Breast epithelium (tissue), 4 donors: ENCODE measurements around the gene TYMS. TPM values are rescaled to one million over a fixed set of nuclear protein-coding genes. Genes with fewer than 3 reads are reported as not detected.

Experiments
- DNase-seq, 2 donors: peaks; one replicate each; pipeline ENCODE4 v3.0.0-alpha.2; 2019; ENCODE audit warnings: low spot score in 2 of 2
- H3K27ac ChIP-seq, 2 donors: fragments of 200-600 bp; sonication (generic) in 1 of 2; one replicate each; pipeline ENCODE4 v1.5.1; 2016 to 2019; ENCODE audit warnings: mild to moderate bottlenecking in 1 of 2
- H3K27me3 ChIP-seq, 2 donors: fragments of 200-600 bp; sonication (generic) in 1 of 2; one replicate each; pipeline versions ENCODE4 v1.5.1 to v1.6.0; 2017 to 2019; ENCODE audit warnings: control low read depth in 1 of 2, mild to moderate bottlenecking in 1 of 2
- H3K36me3 ChIP-seq: fragments of 200-600 bp; one replicate; pipeline ENCODE4 v1.5.1; 2019
- H3K4me1 ChIP-seq, 2 donors: fragments of 200-600 bp; sonication (generic); one replicate each; pipeline ENCODE4 v1.5.1; 2016 to 2019; ENCODE audit warnings: control low read depth in 1 of 2
- H3K4me3 ChIP-seq, 3 donors: fragments of 200-600 bp; sonication (generic); 1 replicate in 2 of 3; 2 replicates in 1 of 3; pipeline ENCODE4 v1.5.1; 2016 to 2019; ENCODE audit warnings: mild to moderate bottlenecking in 3 of 3, moderate library complexity in 2 of 3
- H3K9me3 ChIP-seq, 2 donors: fragments of 200-600 bp; sonication (generic) in 1 of 2; one replicate each; pipeline ENCODE4 v1.5.1; 2016 to 2019; ENCODE audit warnings: control low read depth in 1 of 2
- POLR2A ChIP-seq: fragments of 450-650 bp; IDR thresholded peaks from one replicate; pipeline ENCODE4 v1.6.1; 2016; ENCODE audit warnings: antibody characterized with exemption, mild to moderate bottlenecking, moderate library complexity
- POLR2AphosphoS5 ChIP-seq, 3 donors: sonication (generic); formaldehyde crosslinking; IDR thresholded peaks; one replicate each; pipeline ENCODE4 v1.6.1; 2017; ENCODE audit warnings: antibody characterized with exemption in 3 of 3
- intact Hi-C: fragments of 100-400 bp; cut with DNase I; formaldehyde crosslinking; loops from one replicate; pipeline ENCODE4 v1.15.1; 2023; ENCODE audit warnings: low total_unique reads
- total RNA-seq, 3 donors: library from RNA; depleted of rRNA; stranded (reverse); fragments of >200 nt; gene quantifications; one replicate each; pipeline ENCODE4 v1.1.0, GENCODE V29; 2016
- TF ChIP-seq, protein P1 (sequence below), 3 donors: fragments of 450-650 bp; IDR thresholded peaks; one replicate each; pipeline ENCODE4 v1.5.1; 2016 to 2017; ENCODE audit warnings: antibody characterized with exemption in 3 of 3, mild to moderate bottlenecking in 3 of 3, moderate library complexity in 3 of 3

TYMS gene
- total RNA-seq, 3 donors from 2014 or later: 1.3 to 2.1 (median 2.0) TPM

- no peaks in the 10 kb centered on the region for H3K36me3 ChIP-seq
- intact Hi-C loops: no loop called here
Observed at GRCh38 chr18:675307-675706, 17.9 kb downstream of the TYMS start.

GRCh38 chr18:676069-676468 lies 18.6 kb downstream of the TYMS start:
- TF ChIP-seq POLR2AphosphoS5 (IDR thresholded peaks at IDR 0.05): no peak
- TF ChIP-seq POLR2A: no peak
- intact Hi-C loops: no loop called here
- no peaks in the 10 kb centered on the region for H3K36me3 ChIP-seq

More at GRCh38 chr18:675307-675706, 17.9 kb downstream of the TYMS start:
- Histone ChIP-seq H3K9me3 (no peaks in the 10 kb centered on the region), H3K4me1 (no peaks in the 10 kb centered on the region), H3K4me3 (no peak overlapping the region), H3K27me3 (no peaks in the 10 kb centered on the region), H3K27ac (no peak overlapping the region)
- DNase-seq: no peak
- TF ChIP-seq POLR2A (no peak), POLR2AphosphoS5 (IDR thresholded peaks at IDR 0.05) (no peak)
- TF ChIP-seq, protein P1, sequence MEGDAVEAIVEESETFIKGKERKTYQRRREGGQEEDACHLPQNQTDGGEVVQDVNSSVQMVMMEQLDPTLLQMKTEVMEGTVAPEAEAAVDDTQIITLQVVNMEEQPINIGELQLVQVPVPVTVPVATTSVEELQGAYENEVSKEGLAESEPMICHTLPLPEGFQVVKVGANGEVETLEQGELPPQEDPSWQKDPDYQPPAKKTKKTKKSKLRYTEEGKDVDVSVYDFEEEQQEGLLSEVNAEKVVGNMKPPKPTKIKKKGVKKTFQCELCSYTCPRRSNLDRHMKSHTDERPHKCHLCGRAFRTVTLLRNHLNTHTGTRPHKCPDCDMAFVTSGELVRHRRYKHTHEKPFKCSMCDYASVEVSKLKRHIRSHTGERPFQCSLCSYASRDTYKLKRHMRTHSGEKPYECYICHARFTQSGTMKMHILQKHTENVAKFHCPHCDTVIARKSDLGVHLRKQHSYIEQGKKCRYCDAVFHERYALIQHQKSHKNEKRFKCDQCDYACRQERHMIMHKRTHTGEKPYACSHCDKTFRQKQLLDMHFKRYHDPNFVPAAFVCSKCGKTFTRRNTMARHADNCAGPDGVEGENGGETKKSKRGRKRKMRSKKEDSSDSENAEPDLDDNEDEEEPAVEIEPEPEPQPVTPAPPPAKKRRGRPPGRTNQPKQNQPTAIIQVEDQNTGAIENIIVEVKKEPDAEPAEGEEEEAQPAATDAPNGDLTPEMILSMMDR (IDR thresholded peaks at IDR 0.05): no peak

GRCh38 chr18:676736-677135 lies 19.3 kb downstream of the TYMS start:
- intact Hi-C loops: no loop called here
- no peaks in the 10 kb centered on the region for H3K9me3 ChIP-seq
- DNase-seq: no peak
- no peak overlapping the region for H3K4me3 ChIP-seq
- no peaks in the 10 kb centered on the region for H3K36me3 ChIP-seq
- TF ChIP-seq POLR2A (no peak), POLR2AphosphoS5 (IDR thresholded peaks at IDR 0.05) (no peak)
- TF ChIP-seq, protein P1 (IDR thresholded peaks at IDR 0.05): no peak
- H3K27ac ChIP-seq: no peak overlapping the region
- no peaks in the 10 kb centered on the region for H3K27me3 ChIP-seq
- H3K4me1 ChIP-seq: no peaks in the 10 kb centered on the region

More at GRCh38 chr18:676069-676468, 18.6 kb downstream of the TYMS start:
- no peak overlapping the region for H3K27ac ChIP-seq
- H3K4me1 ChIP-seq: no peaks in the 10 kb centered on the region
- H3K4me3 ChIP-seq: no peak overlapping the region
- no peaks in the 10 kb centered on the region for H3K9me3 ChIP-seq
- H3K27me3 ChIP-seq: no peaks in the 10 kb centered on the region
- no peak for DNase-seq

- Histone ChIP-seq H3K27me3 (no peaks in the 10 kb centered on the region), H3K27ac (no peak overlapping the region), H3K4me1 (no peaks in the 10 kb centered on the region), H3K4me3 (no peak overlapping the region), H3K36me3 (no peaks in the 10 kb centered on the region), H3K9me3 (no peaks in the 10 kb centered on the region)
- TF ChIP-seq, protein P1 (IDR thresholded peaks at IDR 0.05): no peak
- TF ChIP-seq POLR2A: no peak
- TF ChIP-seq POLR2AphosphoS5 (IDR thresholded peaks at IDR 0.05): no peak
- no peak for DNase-seq
- intact Hi-C loops: no loop called here
Observed at GRCh38 chr18:677145-677544, 19.7 kb downstream of the TYMS start.

DNA sequence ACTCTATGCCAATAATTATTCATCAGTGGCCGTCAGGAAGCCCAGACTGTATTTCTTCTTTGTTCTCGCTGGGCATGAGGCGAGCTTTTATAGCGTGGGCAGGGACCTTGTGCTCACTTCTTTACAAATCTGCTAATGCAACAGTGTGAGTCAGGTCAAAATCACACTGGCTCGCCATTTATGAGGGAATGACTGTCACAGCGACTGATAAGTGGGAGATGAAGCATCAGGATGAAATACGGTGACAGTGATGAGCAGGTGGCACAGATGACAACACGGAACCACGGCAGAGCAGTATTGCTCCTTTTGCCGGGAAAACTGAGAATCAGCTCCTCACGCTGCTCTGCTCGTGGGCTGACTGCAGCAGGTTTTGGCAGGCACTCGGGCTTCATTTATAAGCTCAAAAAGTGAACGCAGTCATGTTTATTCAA lies 20.5 kb downstream of the TYMS start:
- Histone ChIP-seq H3K4me1 (no peaks in the 10 kb centered on the region), H3K9me3 (no peaks in the 10 kb centered on the region), H3K27me3 (no peaks in the 10 kb centered on the region), H3K4me3 (no peak overlapping the region), H3K27ac (no peak overlapping the region), H3K36me3 (no peaks in the 10 kb centered on the region)
- DNase-seq: no peak
- intact Hi-C loops: no loop called here
- TF ChIP-seq POLR2AphosphoS5 (IDR thresholded peaks at IDR 0.05) (no peak), POLR2A (no peak)
- TF ChIP-seq, protein P1 (IDR thresholded peaks at IDR 0.05): no peak
